Endothelial cell of umbilical vein (primary cell): ENCODE results near the gene RBMS3. TPM values are rescaled to one million over a fixed set of nuclear protein-coding genes. Genes with fewer than 3 reads are reported as not detected.

Source experiments
- BruUV-seq: library from RNA; stranded (reverse); fragments of 400-500 nt; replicated peaks from 2 replicates; lab custom pipeline; 2021; lab: Mats Ljungman, UMichigan
- CTCF ChIA-PET: fragments of 300-600, 350-600 bp; sonication (Branson Sonifier 250); formaldehyde crosslinking; loops from one replicate; lab custom pipeline; 2021; ENCODE audit warnings: antibody characterized with exemption, inconsistent platforms; lab: Charles Lee
- POLR2A ChIA-PET: fragments of 300-600, 350-600 bp; sonication (Branson Sonifier 250); formaldehyde crosslinking; loops from one replicate; lab custom pipeline; 2021; ENCODE audit warnings: antibody characterized with exemption, inconsistent platforms; lab: Charles Lee
- DNase-seq: peaks from one replicate; pipeline ENCODE4 v3.0.0-alpha.2; 2011; ENCODE audit warnings: low read depth, low spot score
- FAIRE-seq: peaks from 2 replicates; lab custom pipeline; 2011; peaks lifted over from hg19 to GRCh38; lab: Jason Lieb, UNC
- H2AFZ ChIP-seq: 2 replicates; pipeline ENCODE4 v1.6.0; 2012; ENCODE audit warnings: low read depth, low read length, control low read depth, inconsistent platforms
- H3K27ac ChIP-seq: 2 replicates; pipeline ENCODE4 v1.5.1; 2011; ENCODE audit warnings: low read depth, mild to moderate bottlenecking, control low read depth, low read length, moderate library complexity; ENCODE audit not compliant: insufficient read depth
- H3K27me3 ChIP-seq, 2 experiments: 2 replicates each; pipeline versions ENCODE4 v1.6.0 to v1.6.1; 2011; ENCODE audit warnings: low read length in 2 of 2, mixed read lengths in 1 of 2; ENCODE audit not compliant: control insufficient read depth in 2 of 2, insufficient read depth in 2 of 2
- H3K36me3 ChIP-seq, 2 experiments: 2 replicates in 1 of 2; 3 replicates in 1 of 2; pipeline ENCODE4 v1.5.1; 2011; ENCODE audit warnings: low read length in 2 of 2, mild to moderate bottlenecking in 1 of 2, moderate library complexity in 1 of 2; ENCODE audit not compliant: control insufficient read depth in 2 of 2, insufficient read depth in 2 of 2; ENCODE audit errors: extremely low read depth in 1 of 2
- H3K4me1 ChIP-seq: 3 replicates; pipeline ENCODE4 v1.5.1; 2011; ENCODE audit warnings: mild to moderate bottlenecking, low read length; ENCODE audit not compliant: control insufficient read depth, insufficient read depth; ENCODE audit errors: extremely low read depth
- H3K4me2 ChIP-seq: 2 replicates; pipeline ENCODE4 v1.6.1; 2011; ENCODE audit warnings: low read length, control low read depth, mixed read lengths; ENCODE audit not compliant: insufficient read depth
- H3K4me3 ChIP-seq, 3 experiments: fragments of 200-600 bp in 1 of 3; sonication (generic), shearing (Covaris generic) in 1 of 3; replicated peaks in 1 of 3; 2 replicates each; pipeline ENCODE4 v1.5.1; 2011 to 2016; ENCODE audit warnings: control low read depth in 3 of 3, low read length in 3 of 3, mild to moderate bottlenecking in 2 of 3, inconsistent platforms in 1 of 3, low read depth in 1 of 3, moderate library complexity in 1 of 3; ENCODE audit not compliant: insufficient read depth in 1 of 3
- H3K79me2 ChIP-seq: 2 replicates; pipeline ENCODE4 v1.6.0; 2012; ENCODE audit warnings: low read length, inconsistent platforms; ENCODE audit not compliant: control insufficient read depth, insufficient read depth
- H3K9ac ChIP-seq: replicated peaks from 2 replicates; pipeline ENCODE3; 2011; ENCODE audit warnings: low read length, control low read depth; ENCODE audit not compliant: insufficient read depth; ENCODE audit errors: extremely low read depth
- H3K9me1 ChIP-seq: replicated peaks from 3 replicates; pipeline ENCODE4 v1.6.0; 2011; ENCODE audit warnings: mild to moderate bottlenecking, low read length; ENCODE audit not compliant: control insufficient read depth, insufficient read depth; ENCODE audit errors: extremely low read depth
- H3K9me3 ChIP-seq: replicated peaks from 2 replicates; pipeline ENCODE4 v1.5.1; 2012; ENCODE audit warnings: low read length, inconsistent platforms; ENCODE audit not compliant: control insufficient read depth, insufficient read depth
- H4K20me1 ChIP-seq: replicated peaks from 2 replicates; pipeline ENCODE3; 2011; ENCODE audit warnings: mild to moderate bottlenecking, low read length; ENCODE audit not compliant: control insufficient read depth, insufficient read depth; ENCODE audit errors: extremely low read depth
- EZH2 ChIP-seq: IDR thresholded peaks from 2 replicates; pipeline ENCODE4 v1.6.1; 2012; ENCODE audit warnings: borderline replicate concordance, low read depth, mild to moderate bottlenecking, moderate library complexity, low read length, inconsistent platforms; ENCODE audit not compliant: severe bottlenecking
- FOS ChIP-seq: IDR thresholded peaks from 2 replicates; pipeline ENCODE4 v1.6.1; 2011; ENCODE audit warnings: mild to moderate bottlenecking, low read length, moderate library complexity, borderline replicate concordance; ENCODE audit not compliant: insufficient read depth
- GATA2 ChIP-seq: IDR thresholded peaks from 2 replicates; pipeline ENCODE4 v1.7.0; 2011; ENCODE audit warnings: low read depth, mild to moderate bottlenecking, moderate library complexity, mixed read lengths, low read length; ENCODE audit not compliant: insufficient read length, insufficient read depth
- JUN ChIP-seq: IDR thresholded peaks from 2 replicates; pipeline ENCODE4 v1.6.1; 2011; ENCODE audit warnings: borderline replicate concordance, low read depth; ENCODE audit not compliant: insufficient read length, insufficient read depth
- MYC ChIP-seq: IDR thresholded peaks from one replicate; pipeline ENCODE4 v1.6.1; 2011; ENCODE audit warnings: mild to moderate bottlenecking, low read depth, low read length
- POLR2A ChIP-seq: IDR thresholded peaks from 2 replicates; pipeline ENCODE4 v1.6.1; 2012; ENCODE audit warnings: low read depth, mild to moderate bottlenecking, control low read depth, low read length
- POLR2AphosphoS5 ChIP-seq: IDR thresholded peaks from 2 replicates; pipeline ENCODE4 v1.6.1; 2012; ENCODE audit warnings: low read depth, mild to moderate bottlenecking, control low read depth, low read length, moderate library complexity; ENCODE audit not compliant: insufficient read depth
- dilution Hi-C: fragments of 300-500 bp; cut with MboI; formaldehyde crosslinking; loops from one replicate; pipeline ENCODE4 v1.15.0; 2019; ENCODE audit warnings: low sequenced_read_pairs; ENCODE audit not compliant: extremely low pct_ligation_motif_present
- intact Hi-C: fragments of 100-400 bp; cut with micrococcal nuclease; formaldehyde crosslinking; loops from one replicate; pipeline ENCODE4 v1.10.0; 2022
- polyA plus RNA-seq, 4 experiments: library from polyadenylated mRNA; depleted of rRNA in 3 of 4; stranded (reverse) in 3 of 4; unstranded in 1 of 4; fragments of >200 nt; gene quantifications; 2 replicates each; pipeline versions ENCODE4 v1.2.1 to v1.2.3, GENCODE V29; 2011 to 2012; ENCODE audit warnings: missing spikeins in 1 of 4
- total RNA-seq: library from RNA; stranded (reverse); gene quantifications from 2 replicates; pipeline ENCODE4 v1.2.3, GENCODE V29; 2021
- TF ChIP-seq, protein P1 (sequence below), 2 donors: IDR thresholded peaks; 1 replicate in 1 of 2; 2 replicates in 1 of 2; pipeline ENCODE4 v1.5.1; 2011; ENCODE audit warnings: low read length in 2 of 2, mild to moderate bottlenecking in 2 of 2, moderate library complexity in 2 of 2, control low read depth in 1 of 2, inconsistent platforms in 1 of 2, low read depth in 1 of 2; ENCODE audit not compliant: insufficient read depth in 1 of 2; ENCODE audit errors: extremely low read depth in 1 of 2
- TF ChIP-seq, protein P2 (sequence below): IDR thresholded peaks from 2 replicates; pipeline ENCODE4 v1.6.1; 2011; ENCODE audit not compliant: insufficient read depth, insufficient read length

RBMS3 gene
- total and polyA plus RNA-seq, 2 donors (not counting 3 experiments of a cell fraction or from before 2014, with no cell fraction given): 13.6 to 42.3 TPM

DNA sequence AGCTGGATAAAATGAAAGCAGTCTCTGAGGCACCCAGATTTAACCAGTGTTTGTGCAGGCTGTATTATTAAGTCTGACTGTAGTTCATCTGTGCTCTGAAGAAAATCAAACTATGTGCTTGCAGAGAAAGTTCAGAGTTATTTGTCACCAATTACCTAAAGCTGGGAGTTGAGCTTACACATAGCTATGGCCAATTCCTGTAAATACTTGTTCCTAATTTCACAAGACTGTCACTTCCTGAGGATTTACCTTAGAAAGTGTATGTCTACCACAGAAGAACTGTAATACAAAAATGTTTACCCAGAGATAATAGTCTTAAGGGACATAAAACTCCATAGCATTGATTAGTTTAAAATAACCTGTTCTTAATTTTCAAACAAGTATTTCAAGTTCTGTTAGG, 697.2 kb downstream of the RBMS3 start:
- H3K36me3 ChIP-seq: no peaks in the 10 kb centered on the region
- CTCF ChIA-PET: no interaction called here
- no peaks in the 10 kb centered on the region for H3K9me3 ChIP-seq
- peaks cover 11% of the 10 kb centered on the region for H3K4me1 ChIP-seq
- no peak overlapping the region for H3K4me2 ChIP-seq
- no peaks in the 10 kb centered on the region for H4K20me1 ChIP-seq
- H3K9ac ChIP-seq: no peak overlapping the region
- FAIRE-seq: no peak
- POLR2A ChIA-PET: no interaction called here
- H3K27ac ChIP-seq: no peak overlapping the region
- no peaks in the 10 kb centered on the region for H3K9me1 ChIP-seq
- no peaks in the 10 kb centered on the region for H3K27me3 ChIP-seq
- intact Hi-C loops: no loop called here
- DNase-seq: no peak
- H3K79me2 ChIP-seq: no peaks in the 10 kb centered on the region
- dilution Hi-C loops: no loop called here
- no peak overlapping the region for H2AFZ ChIP-seq
- TF ChIP-seq FOS (no peak), POLR2AphosphoS5 (no peak), MYC (no peak), EZH2 (no peak), JUN (no peak), POLR2A (no peak), GATA2 (no peak)
- TF ChIP-seq, protein P1, sequence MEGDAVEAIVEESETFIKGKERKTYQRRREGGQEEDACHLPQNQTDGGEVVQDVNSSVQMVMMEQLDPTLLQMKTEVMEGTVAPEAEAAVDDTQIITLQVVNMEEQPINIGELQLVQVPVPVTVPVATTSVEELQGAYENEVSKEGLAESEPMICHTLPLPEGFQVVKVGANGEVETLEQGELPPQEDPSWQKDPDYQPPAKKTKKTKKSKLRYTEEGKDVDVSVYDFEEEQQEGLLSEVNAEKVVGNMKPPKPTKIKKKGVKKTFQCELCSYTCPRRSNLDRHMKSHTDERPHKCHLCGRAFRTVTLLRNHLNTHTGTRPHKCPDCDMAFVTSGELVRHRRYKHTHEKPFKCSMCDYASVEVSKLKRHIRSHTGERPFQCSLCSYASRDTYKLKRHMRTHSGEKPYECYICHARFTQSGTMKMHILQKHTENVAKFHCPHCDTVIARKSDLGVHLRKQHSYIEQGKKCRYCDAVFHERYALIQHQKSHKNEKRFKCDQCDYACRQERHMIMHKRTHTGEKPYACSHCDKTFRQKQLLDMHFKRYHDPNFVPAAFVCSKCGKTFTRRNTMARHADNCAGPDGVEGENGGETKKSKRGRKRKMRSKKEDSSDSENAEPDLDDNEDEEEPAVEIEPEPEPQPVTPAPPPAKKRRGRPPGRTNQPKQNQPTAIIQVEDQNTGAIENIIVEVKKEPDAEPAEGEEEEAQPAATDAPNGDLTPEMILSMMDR (IDR thresholded peaks at IDR 0.05; ENCODE audit: extremely low read depth in 1 of 2, insufficient read depth in 1 of 2, low read depth in 1 of 2, low read length in 2 of 2): no peak
- TF ChIP-seq, protein P2, sequence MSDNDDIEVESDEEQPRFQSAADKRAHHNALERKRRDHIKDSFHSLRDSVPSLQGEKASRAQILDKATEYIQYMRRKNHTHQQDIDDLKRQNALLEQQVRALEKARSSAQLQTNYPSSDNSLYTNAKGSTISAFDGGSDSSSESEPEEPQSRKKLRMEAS: no peak
- no peak overlapping the region for H3K4me3 ChIP-seq
- no TSS peak for BruUV-seq
